Stimulated activated memory B cell treated with anti-CD40 and anti-IgM and Interleukin-4, amounts not matched to agents 10 μg/mL and 1 μg/mL and 100 μg/mL, for 72 hours (primary cell): ENCODE results near the gene ZNF775.
A peak's percentile ranks its signal among the peaks of the same experiment; 100 is the strongest.

Experiments used
- ATAC-seq: fragments of 150-1000 bp; cut with Tn5 transposase; 2 replicates; pipeline ENCODE4 v1.10.0; 2021
- H3K27ac Mint-ChIP-seq: one replicate; pipeline ENCODE4 v1.8.0; 2022; ENCODE audit warnings: mild to moderate bottlenecking, mixed read lengths
- H3K27me3 Mint-ChIP-seq: one replicate; pipeline ENCODE4 v1.8.0; 2022; ENCODE audit warnings: mixed read lengths
- H3K36me3 Mint-ChIP-seq: one replicate; pipeline ENCODE4 v1.8.0; 2022; ENCODE audit warnings: mixed read lengths
- H3K4me1 Mint-ChIP-seq: one replicate; pipeline ENCODE4 v1.8.0; 2022; ENCODE audit warnings: mixed read lengths
- H3K4me3 Mint-ChIP-seq: one replicate; pipeline ENCODE4 v1.8.0; 2022; ENCODE audit warnings: mild to moderate bottlenecking, moderate library complexity, mixed read lengths
- H3K9me3 Mint-ChIP-seq: one replicate; pipeline ENCODE4 v1.8.0; 2022; ENCODE audit warnings: mixed read lengths

Gene ZNF775

GRCh38 chr7:150415161-150416153 lies 36.3 kb downstream of the ZNF775 start:
- Mint-ChIP-seq H3K4me3 (no peak overlapping the region), H3K27ac (peak overlapping the region; percentile 16), H3K27me3 (no peaks in the 10 kb centered on the region), H3K36me3 (peaks cover 24% of the 10 kb centered on the region), H3K4me1 (peaks cover 29% of the 10 kb centered on the region), H3K9me3 (no peaks in the 10 kb centered on the region)
- ATAC-seq, result no peak

GRCh38 chr7:150417239-150417638 lies 38.1 kb downstream of the ZNF775 start:
- no peak overlapping the region for H3K27ac Mint-ChIP-seq
- H3K4me1 Mint-ChIP-seq, result peaks cover 33% of the 10 kb centered on the region
- peaks cover 11% of the 10 kb centered on the region for H3K36me3 Mint-ChIP-seq
- no peaks in the 10 kb centered on the region for H3K9me3 Mint-ChIP-seq
- ATAC-seq, result no peak
- H3K4me3 Mint-ChIP-seq, result no peak overlapping the region
- no peaks in the 10 kb centered on the region for H3K27me3 Mint-ChIP-seq

- Mint-ChIP-seq H3K4me1 (peaks cover 31% of the 10 kb centered on the region), H3K4me3 (no peak overlapping the region), H3K36me3 (peaks cover 8% of the 10 kb centered on the region), H3K27me3 (no peaks in the 10 kb centered on the region), H3K27ac (no peak overlapping the region), H3K9me3 (no peaks in the 10 kb centered on the region)
- ATAC-seq, result no peak
These were observed 38.7 kb downstream of the ZNF775 start for GRCh38 chr7:150417863-150418262.

GRCh38 chr7:150420242-150420641 lies 41.1 kb downstream of the ZNF775 start:
- no peak for ATAC-seq
- H3K27me3 Mint-ChIP-seq, result no peaks in the 10 kb centered on the region
- no peak overlapping the region for H3K4me3 Mint-ChIP-seq
- H3K4me1 Mint-ChIP-seq, result peaks cover 16% of the 10 kb centered on the region
- H3K36me3 Mint-ChIP-seq, result no peaks in the 10 kb centered on the region
- H3K27ac Mint-ChIP-seq, result peak overlapping the region; percentile 14
- H3K9me3 Mint-ChIP-seq, result no peaks in the 10 kb centered on the region

GRCh38 chr7:150420987-150421674 lies 42.0 kb downstream of the ZNF775 start:
- H3K27ac Mint-ChIP-seq, result peak overlapping the region; percentile 14
- peak; percentile 94 for ATAC-seq
- H3K4me3 Mint-ChIP-seq, result peak overlapping the region; percentile 35

GRCh38 chr7:150421831-150422230 lies 42.7 kb downstream of the ZNF775 start:
- Mint-ChIP-seq H3K4me1 (peaks cover 16% of the 10 kb centered on the region), H3K36me3 (no peaks in the 10 kb centered on the region), H3K4me3 (no peak overlapping the region), H3K9me3 (no peaks in the 10 kb centered on the region), H3K27ac (no peak overlapping the region), H3K27me3 (no peaks in the 10 kb centered on the region)
- no peak for ATAC-seq

More at GRCh38 chr7:150420987-150421674, 42.0 kb downstream of the ZNF775 start:
- no peaks in the 10 kb centered on the region for H3K36me3 Mint-ChIP-seq
- H3K9me3 Mint-ChIP-seq, result no peaks in the 10 kb centered on the region
- no peaks in the 10 kb centered on the region for H3K27me3 Mint-ChIP-seq
- H3K4me1 Mint-ChIP-seq, result peaks cover 16% of the 10 kb centered on the region

- H3K27ac Mint-ChIP-seq, result no peak overlapping the region
- ATAC-seq, result no peak
- H3K4me1 Mint-ChIP-seq, result peaks cover 20% of the 10 kb centered on the region
- H3K27me3 Mint-ChIP-seq, result no peaks in the 10 kb centered on the region
- no peaks in the 10 kb centered on the region for H3K36me3 Mint-ChIP-seq
- H3K4me3 Mint-ChIP-seq, result no peak overlapping the region
- no peaks in the 10 kb centered on the region for H3K9me3 Mint-ChIP-seq
These were observed 46.5 kb downstream of the ZNF775 start for GRCh38 chr7:150425670-150426069.

GRCh38 chr7:150428671-150429451 lies 49.7 kb downstream of the ZNF775 start:
- Mint-ChIP-seq H3K36me3 (no peaks in the 10 kb centered on the region), H3K27ac (no peak overlapping the region), H3K4me3 (no peak overlapping the region), H3K27me3 (no peaks in the 10 kb centered on the region), H3K4me1 (peaks cover 31% of the 10 kb centered on the region), H3K9me3 (no peaks in the 10 kb centered on the region)
- peak; percentile 75 for ATAC-seq

- Mint-ChIP-seq H3K27ac (no peak overlapping the region), H3K4me1 (peaks cover 40% of the 10 kb centered on the region), H3K9me3 (no peaks in the 10 kb centered on the region), H3K4me3 (no peak overlapping the region), H3K27me3 (no peaks in the 10 kb centered on the region), H3K36me3 (no peaks in the 10 kb centered on the region)
- no peak for ATAC-seq
These were observed 50.6 kb downstream of the ZNF775 start for GRCh38 chr7:150429699-150430098.

GRCh38 chr7:150430465-150431085 lies 51.4 kb downstream of the ZNF775 start:
- no peaks in the 10 kb centered on the region for H3K36me3 Mint-ChIP-seq
- no peak for ATAC-seq
- no peak overlapping the region for H3K4me3 Mint-ChIP-seq
- no peaks in the 10 kb centered on the region for H3K27me3 Mint-ChIP-seq
- peaks cover 49% of the 10 kb centered on the region for H3K4me1 Mint-ChIP-seq
- no peaks in the 10 kb centered on the region for H3K9me3 Mint-ChIP-seq
- H3K27ac Mint-ChIP-seq, result no peak overlapping the region

- H3K4me3 Mint-ChIP-seq, result no peak overlapping the region
- peaks cover 56% of the 10 kb centered on the region for H3K4me1 Mint-ChIP-seq
- H3K27me3 Mint-ChIP-seq, result no peaks in the 10 kb centered on the region
- no peaks in the 10 kb centered on the region for H3K9me3 Mint-ChIP-seq
- H3K36me3 Mint-ChIP-seq, result no peaks in the 10 kb centered on the region
- ATAC-seq, result no peak
- H3K27ac Mint-ChIP-seq, result no peak overlapping the region
These were observed 52.9 kb downstream of the ZNF775 start for GRCh38 chr7:150431839-150432658.

GRCh38 chr7:150432915-150433892 lies 54.1 kb downstream of the ZNF775 start:
- Mint-ChIP-seq H3K4me3 (peak overlapping the region; percentile 73), H3K9me3 (no peaks in the 10 kb centered on the region), H3K27me3 (no peaks in the 10 kb centered on the region), H3K27ac (peak overlapping the region; percentile 15), H3K4me1 (peaks cover 60% of the 10 kb centered on the region), H3K36me3 (no peaks in the 10 kb centered on the region)
- ATAC-seq, result no peak

GRCh38 chr7:150434240-150434639 lies 55.1 kb downstream of the ZNF775 start:
- Mint-ChIP-seq H3K4me1 (peaks cover 52% of the 10 kb centered on the region), H3K9me3 (no peaks in the 10 kb centered on the region), H3K36me3 (no peaks in the 10 kb centered on the region), H3K4me3 (peak overlapping the region; percentile 9), H3K27ac (peak overlapping the region; percentile 91), H3K27me3 (no peaks in the 10 kb centered on the region)
- ATAC-seq, result no peak
